T-helper 2 cell treated with Interferon-gamma antibody and Interleukin-4, amounts not matched to agents 100 ng/mL and 5 ng/mL, for 36 hours (primary cell): ENCODE data around the gene CITED2. TPM values are rescaled to one million over a fixed set of nuclear protein-coding genes. Genes with fewer than 3 reads are reported as not detected.

Source experiments
- intact Hi-C: fragments of 100-400 bp; cut with micrococcal nuclease; formaldehyde crosslinking; loops from one replicate; pipeline ENCODE4 v1.15.1; 2023
- total RNA-seq: library from RNA; stranded (reverse); gene quantifications from 2 replicates; pipeline ENCODE4 v1.2.3, GENCODE V29; 2022

Gene CITED2
- total RNA-seq, 1 donor from 2014 or later = 48.2 TPM

DNA sequence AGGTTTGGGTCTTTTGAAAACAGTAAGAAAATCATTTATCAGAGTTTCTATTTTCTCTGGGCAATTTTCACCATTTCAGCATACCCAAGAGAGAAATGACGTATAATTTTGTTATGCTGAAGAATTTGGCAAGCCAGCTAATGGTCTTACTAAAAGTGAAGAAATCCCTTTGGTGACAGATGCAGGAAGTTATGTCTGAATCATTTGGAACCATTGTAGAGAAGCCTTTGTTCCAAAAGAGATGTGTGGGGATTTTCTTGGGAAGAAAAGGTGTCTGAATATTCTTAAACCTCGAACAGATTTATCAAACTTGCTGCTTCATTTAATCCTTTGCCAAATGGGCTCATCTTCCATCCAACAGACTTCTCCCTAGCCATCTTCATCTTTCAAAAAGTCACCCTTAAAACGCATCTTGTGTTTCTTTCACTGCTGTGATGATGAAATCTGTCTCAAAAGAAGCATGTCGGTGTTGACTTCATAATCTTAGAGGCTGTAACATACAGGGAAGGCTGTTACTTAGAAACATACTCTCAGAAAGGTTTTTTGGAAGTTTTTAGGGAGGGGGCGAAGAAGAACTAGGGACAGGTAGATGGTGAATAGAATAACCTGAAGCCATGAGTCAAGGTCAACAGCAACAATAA is 39.5 kb downstream of the CITED2 start:
- intact Hi-C loops = no loop called here

DNA sequence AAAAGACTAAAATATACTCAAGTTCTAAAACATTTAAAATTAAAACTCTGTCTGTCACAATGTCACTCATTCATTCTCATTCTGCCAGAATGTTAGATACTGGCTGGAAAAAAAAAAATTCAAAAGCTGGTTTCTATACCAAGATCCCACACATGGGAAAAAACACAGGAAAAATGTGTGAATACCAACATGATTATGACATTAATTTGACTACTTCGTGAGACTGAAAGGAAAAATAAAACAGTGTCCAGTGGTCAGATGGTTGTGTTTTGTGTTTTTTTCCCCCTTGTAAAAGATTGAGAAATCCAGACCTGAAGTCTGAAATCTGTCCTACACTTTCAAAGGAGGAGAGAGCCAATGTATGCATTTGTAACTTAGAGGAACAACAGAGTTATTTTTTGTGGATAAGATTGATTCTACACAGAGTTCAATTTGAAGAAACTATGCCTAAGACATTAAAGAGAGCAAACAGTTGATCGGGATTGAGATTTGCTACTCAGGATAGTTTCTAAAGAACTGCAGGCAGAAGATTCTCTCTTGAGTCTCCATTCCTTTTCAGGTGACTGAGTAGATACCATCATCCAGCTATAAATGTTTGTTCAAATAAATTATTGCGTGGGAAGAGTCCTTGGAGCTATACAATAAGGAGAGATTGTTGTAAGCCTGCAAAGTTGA is 43.5 kb downstream of the CITED2 start:
- intact Hi-C loops = no loop called here

DNA sequence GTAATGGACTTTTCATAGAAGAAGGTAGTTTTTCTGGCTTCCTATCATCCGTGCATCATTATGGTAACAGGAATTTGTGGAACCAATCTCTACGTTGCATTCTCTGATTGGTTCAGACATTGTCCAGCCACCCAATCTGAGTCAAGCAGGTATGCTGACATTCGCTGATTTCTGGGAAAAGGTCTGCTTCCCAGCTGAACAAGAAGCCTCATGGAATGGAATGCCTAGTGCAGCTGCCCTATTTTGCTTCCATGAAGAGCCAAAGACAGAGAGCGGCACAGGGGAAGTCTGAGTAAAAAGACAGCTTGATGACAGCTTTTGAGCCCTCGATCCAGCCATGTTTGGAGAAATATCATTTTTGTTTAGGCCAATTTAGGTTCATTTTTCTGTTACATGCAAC is 44.1 kb downstream of the CITED2 start:
- intact Hi-C loops = no loop called here

DNA sequence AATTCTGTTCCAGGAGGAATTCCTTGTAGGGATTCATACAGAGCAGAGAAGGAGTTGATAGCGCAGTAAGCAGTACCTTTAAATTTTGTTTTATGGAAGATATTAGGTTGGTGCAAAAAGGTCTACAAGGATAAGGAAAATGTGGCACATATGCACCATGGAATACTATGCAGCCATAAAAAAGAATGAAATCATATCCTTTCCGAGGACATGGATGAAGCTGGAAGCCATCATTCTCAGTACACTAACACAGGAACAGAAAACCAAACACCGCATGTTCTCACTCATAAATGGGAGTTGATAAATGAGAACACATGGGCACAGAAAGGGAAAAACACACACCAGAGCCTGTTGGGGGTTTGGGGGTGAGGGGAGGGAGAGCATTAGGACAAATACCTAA is 45.2 kb downstream of the CITED2 start:
- intact Hi-C loops = no loop called here

DNA sequence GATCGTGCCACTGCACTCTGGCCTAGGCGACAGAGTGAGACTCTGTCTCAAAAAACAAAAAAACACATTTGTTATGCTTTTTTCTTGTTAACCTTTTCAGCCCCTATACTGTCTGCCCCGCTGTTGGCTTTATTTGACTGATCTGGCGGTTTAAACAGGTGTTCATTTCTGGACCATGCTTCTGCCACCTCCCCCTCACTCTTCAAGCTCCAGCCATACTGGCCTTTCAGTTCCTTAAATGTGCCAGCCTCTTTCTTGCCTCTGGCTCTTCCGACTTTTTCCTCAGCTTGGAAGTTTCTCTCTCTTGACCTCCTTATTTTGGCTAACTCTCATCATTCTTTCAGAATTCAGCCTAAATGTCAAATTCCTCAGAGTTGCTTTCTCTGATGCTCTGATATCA is 47.4 kb downstream of the CITED2 start:
- intact Hi-C loops = no loop called here

DNA sequence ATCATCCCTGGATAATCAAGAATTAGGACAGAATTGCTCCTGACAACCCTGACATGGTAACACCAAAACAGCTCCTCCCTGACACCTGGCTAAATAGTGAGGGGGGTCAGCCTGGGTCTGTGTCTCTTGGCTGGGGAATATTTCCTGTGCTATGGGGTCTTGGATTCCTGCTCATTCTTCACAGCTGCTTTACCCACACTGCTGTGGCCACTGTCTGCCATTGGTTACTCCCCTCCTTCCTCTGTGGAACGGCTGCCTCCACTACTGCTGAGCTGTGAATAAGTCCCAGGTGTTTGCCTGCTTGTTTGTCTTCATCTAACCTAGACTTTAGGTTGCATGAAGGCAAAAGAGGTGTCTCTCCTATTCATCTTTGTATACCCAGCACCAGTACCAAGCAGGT is 48.8 kb downstream of the CITED2 start:
- intact Hi-C loops = loop anchor here (2.0 kb wide), 1 partner anchor 39 kb away; no protein-coding TSS in a partner anchor

DNA sequence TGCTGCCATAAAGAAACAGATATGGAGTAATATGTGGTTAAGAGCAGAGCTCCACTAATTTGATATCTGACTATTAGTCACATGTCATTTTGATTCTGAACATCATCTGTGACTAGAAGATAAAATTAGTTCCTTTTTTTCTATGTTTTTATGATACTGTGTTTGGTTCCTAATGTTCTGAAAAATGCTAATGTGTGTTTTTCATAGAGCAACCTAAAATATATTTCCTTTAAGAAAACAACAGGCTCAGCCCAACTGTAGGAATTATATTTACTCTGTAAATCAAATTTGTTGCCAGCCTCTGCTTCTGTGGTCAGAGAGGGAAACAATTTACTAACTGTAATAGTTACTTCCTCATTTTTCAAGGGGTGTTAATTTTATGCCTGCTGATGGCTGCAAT is 49.3 kb downstream of the CITED2 start:
- intact Hi-C loops = loop anchor here (2.0 kb wide), 1 partner anchor 40 kb away; no protein-coding TSS in a partner anchor

DNA sequence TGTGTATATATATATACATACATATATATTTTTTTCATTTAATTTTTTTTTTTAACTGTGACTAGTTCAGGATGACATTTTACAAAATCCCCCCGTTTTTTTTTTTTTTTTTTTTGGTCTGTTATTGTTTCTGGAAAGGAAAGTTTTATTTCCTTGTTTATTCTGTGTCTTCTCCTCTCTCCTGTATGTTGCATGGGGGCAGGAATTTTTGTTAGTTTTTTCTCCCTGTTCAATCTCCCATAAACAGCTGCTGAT is 50.2 kb downstream of the CITED2 start:
- intact Hi-C loops = loop anchor here (2.0 to 5.0 kb wide), 3 partner anchors 41 to 187 kb away; partner anchors contain the start of gene HECA

DNA sequence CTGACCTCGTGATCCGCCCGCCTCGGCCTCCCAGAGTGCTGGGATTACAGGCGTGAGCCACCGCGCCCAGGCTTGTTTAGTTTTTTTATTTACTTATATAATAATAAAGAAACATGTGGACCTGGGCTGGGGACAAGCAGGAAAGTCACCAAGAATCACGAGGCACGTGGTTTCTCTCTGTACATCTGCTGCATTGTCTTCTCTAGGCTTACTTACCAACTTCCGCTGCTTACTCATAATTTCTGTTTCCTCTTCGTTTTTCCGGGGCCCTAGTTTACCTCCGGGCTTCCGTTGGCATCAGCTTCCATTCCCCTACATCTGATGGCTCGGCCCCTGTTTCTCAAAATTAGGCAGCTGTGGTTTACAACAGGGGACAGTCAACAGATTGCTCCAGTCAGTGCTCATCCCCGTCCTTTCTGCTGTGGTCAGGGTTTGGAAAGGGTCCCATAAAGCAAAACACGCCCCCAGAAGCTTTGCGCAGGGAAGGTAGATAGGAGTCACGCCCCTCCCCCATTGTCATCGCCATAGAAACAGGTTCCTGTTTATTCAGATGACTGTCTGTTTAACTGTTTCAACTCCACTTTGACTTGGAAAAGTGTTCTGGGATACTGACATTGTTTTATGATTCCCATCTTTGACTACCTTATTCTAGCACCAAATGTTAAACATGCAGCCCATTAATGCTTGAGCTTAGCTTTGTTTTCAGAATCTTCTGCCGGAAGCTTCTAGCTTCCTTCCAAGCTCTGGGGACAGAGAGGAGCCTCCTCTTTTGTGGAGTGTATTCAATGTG is 50.7 kb downstream of the CITED2 start:
- intact Hi-C loops = loop anchor here (1.0 to 5.0 kb wide), 8 partner anchors 33 to 295 kb away; partner anchors contain the start of genes ABRACL, CITED2 and HECA

Other genes with a start within 250 kb of the CITED2 start
- gene HECA, start 239.6 kb downstream of the CITED2 start, total RNA-seq = 38.0 and 40.0 TPM in 2 replicates
- gene TXLNB, start 82.7 kb downstream of the CITED2 start, total RNA-seq = 0.36 and 0.55 TPM in 2 replicates